ENCODE measurements around the gene ANAPC1. TPM values are rescaled to one million over a fixed set of nuclear protein-coding genes. Genes with fewer than 3 reads are reported as not detected.

Gene ANAPC1
- total RNA-seq, 3 donors from 2014 or later, result 45.0 to 52.8 (median 49.5) TPM

Other genes starting within 250 kb of the ANAPC1 start
- gene MERTK, start 14.4 kb upstream of the ANAPC1 start, total RNA-seq, result 10 to 100 TPM; 21.0 to 84.3 (median 36.3) TPM
- 10 to 100 TPM; 16.2 to 52.0 (median 38.3) TPM for gene TMEM87B, start 171.1 kb upstream of the ANAPC1 start, total RNA-seq

All from breast epithelium (tissue), 3 donors.